ENCODE measurements around the gene BLOC1S1.

DNA sequence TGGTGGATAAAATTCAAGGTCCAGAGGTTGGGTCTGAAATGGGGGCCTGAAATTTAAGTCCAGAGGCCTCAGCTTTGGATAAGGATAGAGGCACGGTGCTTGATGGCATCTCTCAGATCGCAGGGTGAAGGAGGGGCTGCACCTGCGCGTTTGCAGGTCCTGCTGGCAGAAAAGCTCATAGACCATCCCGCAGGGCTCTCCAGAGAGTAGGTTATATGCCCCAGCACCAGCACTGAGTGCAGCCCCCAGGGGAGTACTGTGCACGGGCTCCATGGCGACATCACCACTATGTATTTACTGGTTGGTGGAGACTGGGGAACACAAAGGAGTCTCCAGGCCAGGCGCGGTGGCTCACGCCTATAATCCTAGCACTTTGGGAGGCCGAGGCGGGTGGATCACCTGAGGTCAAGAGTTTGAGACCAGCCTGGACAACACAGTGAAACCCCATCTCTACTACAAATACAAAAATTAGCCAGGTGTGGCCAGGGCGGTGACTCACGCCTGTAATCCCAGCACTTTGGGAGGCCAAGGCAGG, 17.2 kb downstream of the BLOC1S1 start:
- TF ChIP-seq, protein P1, sequence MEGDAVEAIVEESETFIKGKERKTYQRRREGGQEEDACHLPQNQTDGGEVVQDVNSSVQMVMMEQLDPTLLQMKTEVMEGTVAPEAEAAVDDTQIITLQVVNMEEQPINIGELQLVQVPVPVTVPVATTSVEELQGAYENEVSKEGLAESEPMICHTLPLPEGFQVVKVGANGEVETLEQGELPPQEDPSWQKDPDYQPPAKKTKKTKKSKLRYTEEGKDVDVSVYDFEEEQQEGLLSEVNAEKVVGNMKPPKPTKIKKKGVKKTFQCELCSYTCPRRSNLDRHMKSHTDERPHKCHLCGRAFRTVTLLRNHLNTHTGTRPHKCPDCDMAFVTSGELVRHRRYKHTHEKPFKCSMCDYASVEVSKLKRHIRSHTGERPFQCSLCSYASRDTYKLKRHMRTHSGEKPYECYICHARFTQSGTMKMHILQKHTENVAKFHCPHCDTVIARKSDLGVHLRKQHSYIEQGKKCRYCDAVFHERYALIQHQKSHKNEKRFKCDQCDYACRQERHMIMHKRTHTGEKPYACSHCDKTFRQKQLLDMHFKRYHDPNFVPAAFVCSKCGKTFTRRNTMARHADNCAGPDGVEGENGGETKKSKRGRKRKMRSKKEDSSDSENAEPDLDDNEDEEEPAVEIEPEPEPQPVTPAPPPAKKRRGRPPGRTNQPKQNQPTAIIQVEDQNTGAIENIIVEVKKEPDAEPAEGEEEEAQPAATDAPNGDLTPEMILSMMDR (IDR thresholded peaks at IDR 0.05), result no peak
- no peak for TF ChIP-seq POLR2A (IDR thresholded peaks at IDR 0.05)
